GM10847 (cell line): ENCODE measurements around the gene SMIM36.

Source experiments
- POLR2A ChIP-seq: IDR thresholded peaks from 2 replicates; pipeline ENCODE4 v1.6.1; 2011; ENCODE audit not compliant: insufficient read length; ENCODE audit errors: extremely low read depth

SMIM36 gene

GRCh38 chr17:55448681-55449080 lies 62.6 kb downstream of the SMIM36 start:
- TF ChIP-seq POLR2A: no peak

- TF ChIP-seq POLR2A: no peak
Measured at GRCh38 chr17:55446581-55447205, 64.6 kb downstream of the SMIM36 start.

- TF ChIP-seq POLR2A: no peak
Measured at GRCh38 chr17:55444471-55445441, 66.5 kb downstream of the SMIM36 start.

- no peak for TF ChIP-seq POLR2A
Measured at GRCh38 chr17:55443904-55444303, 67.3 kb downstream of the SMIM36 start.

GRCh38 chr17:55442953-55443683 lies 68.1 kb downstream of the SMIM36 start:
- TF ChIP-seq POLR2A: no peak

GRCh38 chr17:55442462-55442861 lies 68.8 kb downstream of the SMIM36 start:
- no peak for TF ChIP-seq POLR2A

GRCh38 chr17:55441544-55441943 lies 69.7 kb downstream of the SMIM36 start:
- no peak for TF ChIP-seq POLR2A

- TF ChIP-seq POLR2A: no peak
Measured at GRCh38 chr17:55440391-55440790, 70.9 kb downstream of the SMIM36 start.

- no peak for TF ChIP-seq POLR2A
Measured at GRCh38 chr17:55437159-55437605, 74.1 kb downstream of the SMIM36 start.

GRCh38 chr17:55436224-55437158 lies 74.8 kb downstream of the SMIM36 start:
- TF ChIP-seq POLR2A: no peak

- no peak for TF ChIP-seq POLR2A
Measured at GRCh38 chr17:55435408-55435807, 75.8 kb downstream of the SMIM36 start.

- no peak for TF ChIP-seq POLR2A
Measured at GRCh38 chr17:55434721-55435120, 76.5 kb downstream of the SMIM36 start.

- TF ChIP-seq POLR2A: no peak
Measured at GRCh38 chr17:55433629-55434422, 77.4 kb downstream of the SMIM36 start.
